HG03135 (cell line): Measurements from ENCODE around the gene MAU2.
A peak's percentile ranks its signal among the peaks of the same experiment; 100 is the strongest.
"Not testable (repeated sequence)": the region's sequence is repeated elsewhere in the genome, so short reads cannot be mapped to it uniquely, and the experiment has no call there.

Experiments
- ATAC-seq: cut with Tn5 transposase; IDR thresholded peaks from one replicate; pipeline ENCODE4 v1.9.1; 2021; ENCODE audit warnings: mild to moderate bottlenecking, moderate library complexity; ENCODE audit not compliant: unreplicated experiment

MAU2 gene

DNA sequence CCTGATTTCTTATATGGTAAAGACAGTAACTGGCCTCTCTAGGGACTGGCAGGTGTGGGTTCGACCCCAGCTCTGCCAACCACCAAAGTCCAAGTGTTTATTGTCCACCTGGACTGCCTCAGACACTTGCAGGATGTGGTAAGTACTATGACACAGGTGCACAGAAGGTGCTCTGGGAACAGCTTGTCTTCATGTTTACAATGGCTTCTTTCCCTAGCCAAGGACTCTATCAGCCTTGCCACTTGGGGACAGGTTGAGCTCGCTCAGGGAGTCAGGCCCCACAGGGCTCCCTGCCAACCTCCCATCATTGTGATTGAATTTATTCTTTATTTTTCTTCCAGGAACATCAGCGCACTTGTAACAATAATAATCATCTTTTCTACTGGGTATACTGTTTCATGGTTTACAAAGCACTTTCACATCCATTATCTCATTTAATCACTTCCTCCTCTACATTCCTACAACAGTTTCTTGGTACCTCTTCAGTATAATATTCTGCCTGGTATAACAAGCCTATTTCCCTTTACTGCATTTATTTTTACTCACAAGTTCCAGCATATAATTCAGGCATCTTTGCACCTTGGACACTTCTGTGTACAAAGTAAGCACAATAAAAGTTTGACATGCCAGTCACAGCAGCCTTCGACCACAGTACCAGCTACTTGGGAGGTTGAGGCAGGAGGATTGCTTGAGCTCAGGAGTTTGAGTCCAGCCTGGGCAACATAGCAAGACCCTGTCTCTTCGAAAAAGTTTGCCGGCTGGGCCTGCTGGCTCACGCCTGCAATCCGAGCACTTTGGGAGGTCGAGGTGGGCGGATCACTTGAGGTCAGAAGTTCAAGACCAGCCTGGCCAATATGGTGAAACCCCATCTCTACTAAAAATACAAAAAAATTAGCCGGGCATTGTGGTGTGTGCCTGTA, 60.6 kb downstream of the MAU2 start:
- no peak for ATAC-seq

DNA sequence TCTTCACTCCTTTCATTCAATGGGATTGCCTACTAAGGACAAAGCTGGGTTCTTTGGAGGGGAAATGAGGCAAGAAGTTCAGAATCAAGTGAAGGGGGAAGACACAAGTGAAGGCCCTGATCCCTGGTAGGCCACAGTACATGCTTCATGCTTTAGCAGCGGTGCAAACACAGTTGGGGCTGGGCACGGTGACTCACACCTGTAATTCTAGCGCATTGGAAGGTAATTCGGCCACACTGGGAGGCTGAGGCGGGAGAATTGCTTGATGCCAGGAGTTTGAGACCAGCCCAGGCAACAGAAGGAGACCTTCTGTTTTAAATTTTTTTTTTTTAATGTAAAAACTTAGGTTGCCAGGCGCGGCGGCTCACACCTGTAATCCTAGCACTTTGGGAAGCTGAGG, 61.5 kb downstream of the MAU2 start:
- no peak for ATAC-seq

DNA sequence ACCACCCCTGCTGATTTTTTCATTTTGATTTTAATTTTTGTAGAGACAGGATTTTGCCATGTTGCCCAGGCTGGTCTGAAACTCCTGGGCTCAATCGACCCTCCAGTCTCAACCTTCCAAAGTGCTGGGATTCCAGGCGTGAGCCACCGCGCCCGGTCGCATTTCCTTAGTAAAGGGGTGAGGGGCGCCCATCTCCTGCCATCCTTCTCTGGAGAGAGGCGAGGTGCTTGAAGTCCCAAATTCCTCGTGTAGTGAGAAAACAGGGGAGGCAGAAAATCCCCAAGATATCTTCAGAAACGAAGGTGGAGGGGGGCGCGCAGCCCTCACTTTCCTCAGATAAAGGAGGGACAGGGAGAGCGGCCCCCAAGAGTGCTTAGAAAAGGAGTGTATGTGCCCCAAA, 63.9 kb downstream of the MAU2 start:
- no peak for ATAC-seq

DNA sequence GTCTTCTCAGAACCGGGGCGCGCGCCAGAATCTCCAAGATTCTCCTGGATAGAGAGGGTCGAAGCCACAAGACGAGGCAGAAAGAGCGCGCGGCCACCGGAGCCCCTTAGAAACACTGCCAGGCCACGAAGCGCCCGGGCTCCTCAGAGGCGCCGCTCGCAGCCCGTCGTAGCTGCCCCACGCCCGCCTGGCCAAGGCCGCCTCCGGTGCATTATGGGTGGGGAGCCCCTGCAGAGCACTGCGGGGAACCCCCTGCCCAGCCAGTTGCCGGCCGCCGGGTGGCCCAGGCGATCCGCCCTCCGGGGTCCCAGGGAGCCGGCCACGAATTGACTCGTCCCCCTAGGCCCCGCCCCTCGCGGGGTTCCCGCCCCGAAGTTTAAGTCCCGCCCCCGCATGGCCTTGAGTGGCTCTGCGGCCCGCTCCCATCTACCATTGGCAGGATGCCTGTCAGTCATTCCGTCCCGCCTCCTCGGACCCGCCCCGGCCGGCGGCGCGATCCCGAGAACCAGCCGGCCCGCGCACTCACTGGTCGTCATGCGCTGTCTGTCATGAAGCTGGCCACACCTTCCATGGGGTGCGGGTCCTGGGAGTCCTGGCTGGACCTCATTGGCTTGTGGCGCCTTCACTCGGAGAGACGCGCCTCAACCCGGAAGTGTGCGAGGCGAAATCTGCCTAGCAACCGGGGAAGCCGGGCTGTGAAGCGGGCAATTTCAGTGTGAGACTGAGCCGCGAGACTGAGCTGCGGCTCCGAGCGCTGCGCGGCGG, 64.7 kb downstream of the MAU2 start:
- peak; percentile 91 for ATAC-seq

DNA sequence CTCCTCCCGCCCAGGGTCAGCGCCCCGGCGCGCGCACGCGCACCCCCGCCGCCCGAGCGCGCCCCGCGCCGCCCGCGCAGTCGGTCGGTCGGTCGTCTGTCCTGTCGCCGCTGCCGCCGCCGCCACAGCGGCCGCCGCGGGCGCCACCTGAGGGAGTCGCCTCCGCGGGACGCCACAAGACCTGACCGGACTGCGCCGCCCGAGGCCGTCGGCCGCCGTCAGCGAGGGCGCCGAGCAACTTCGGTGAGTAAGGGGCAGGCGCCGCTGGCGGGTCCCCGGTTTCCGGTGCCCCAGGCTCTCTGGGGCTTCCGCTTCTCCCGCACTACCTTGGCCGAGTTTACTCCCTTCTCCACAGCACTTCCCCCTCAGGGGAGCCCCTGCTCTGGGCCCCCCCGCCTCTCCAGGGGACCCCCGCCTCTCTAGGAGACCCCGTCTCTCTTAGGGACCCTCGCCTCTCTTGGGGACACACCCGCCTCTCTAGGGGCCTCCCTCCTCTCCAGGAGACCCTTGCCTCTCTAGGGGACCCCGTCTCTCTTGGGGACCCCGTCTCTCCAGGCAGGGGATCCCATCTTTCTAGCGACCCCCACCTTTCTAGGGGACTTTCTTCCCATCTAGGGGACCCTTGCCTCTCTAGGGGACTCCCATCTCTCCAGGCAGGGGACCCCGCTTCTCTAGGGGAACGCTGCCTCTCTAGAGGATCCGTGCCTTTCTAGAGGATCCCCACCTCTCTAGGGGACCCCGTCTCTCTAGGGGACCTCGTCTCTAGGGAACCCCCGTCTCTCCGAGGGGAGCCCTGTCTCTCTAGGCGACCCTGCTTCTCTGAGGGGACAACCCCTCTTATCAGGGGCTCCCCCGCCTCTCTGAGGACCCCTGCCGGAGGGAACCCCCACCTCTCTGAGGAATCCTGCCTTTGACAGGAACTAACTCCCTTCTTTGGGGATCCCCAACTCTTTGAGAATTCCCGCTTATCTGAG, 65.6 kb downstream of the MAU2 start:
- peak; percentile 34 for ATAC-seq

DNA sequence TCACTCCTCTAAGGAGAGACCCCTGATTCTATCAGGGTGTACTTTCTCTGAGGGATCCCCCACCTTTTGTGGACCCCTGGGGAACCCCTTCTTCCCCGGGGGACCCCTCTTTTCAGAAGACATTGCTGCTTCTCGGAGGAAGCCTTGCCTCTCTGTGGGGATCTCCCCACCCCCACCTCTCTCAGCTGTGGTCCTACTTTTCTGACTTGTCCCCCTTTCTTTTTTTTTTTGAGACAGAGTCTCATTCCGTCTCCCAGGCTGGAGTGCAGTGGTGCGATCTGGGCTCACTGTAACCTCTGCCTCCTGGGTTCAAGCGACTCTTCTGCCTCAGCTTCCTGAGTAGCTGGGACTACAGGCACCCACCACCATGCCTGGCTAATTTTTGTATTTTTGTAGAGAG, 66.5 kb downstream of the MAU2 start:
- ATAC-seq = no peak

DNA sequence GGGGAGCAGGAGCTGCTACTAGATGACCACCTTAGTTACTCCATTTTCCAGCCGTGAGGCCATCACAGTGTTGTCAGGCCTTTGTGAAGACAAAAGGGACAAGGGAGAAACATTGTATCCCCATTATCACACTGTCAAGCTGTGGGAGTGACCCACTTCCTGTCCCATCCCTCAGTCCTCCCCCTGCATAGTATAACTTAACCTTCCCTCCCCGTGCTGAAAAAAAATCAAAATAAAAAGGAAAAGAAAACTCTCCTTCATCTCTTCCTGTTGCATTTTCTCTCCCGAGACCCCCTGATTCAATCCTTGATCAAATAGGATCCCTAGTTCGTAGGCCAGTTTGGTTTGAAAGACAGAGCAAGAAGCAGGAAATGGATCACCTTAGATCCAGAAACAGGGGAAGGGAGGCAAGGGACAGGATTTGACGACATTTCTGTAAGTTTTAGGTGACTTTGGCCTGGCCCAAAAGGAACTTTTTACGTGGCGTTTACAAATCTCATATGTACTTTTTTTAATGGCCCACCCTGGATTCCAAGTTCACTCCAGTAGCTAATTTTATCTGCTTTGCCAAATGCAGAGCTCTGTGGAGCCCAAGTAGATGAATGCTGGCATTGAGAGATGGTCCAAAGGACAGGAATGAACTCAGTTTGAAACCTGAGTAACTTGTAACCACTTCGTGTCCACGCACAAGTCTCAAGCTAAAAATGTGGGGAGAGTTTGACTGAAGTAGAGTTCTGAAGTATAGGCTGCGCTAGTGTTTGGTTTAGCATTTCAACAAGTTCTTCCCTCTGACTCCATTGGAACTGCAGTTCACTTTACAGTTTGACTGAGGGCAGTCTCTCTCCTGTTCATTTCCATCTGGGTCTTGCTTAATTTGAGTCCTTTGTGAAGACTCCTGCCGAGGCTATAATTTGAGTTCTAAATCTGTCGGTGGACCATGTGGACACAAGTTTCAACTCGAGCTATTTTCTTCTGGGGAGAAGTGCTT, 68.2 kb downstream of the MAU2 start:
- no peak for ATAC-seq

DNA sequence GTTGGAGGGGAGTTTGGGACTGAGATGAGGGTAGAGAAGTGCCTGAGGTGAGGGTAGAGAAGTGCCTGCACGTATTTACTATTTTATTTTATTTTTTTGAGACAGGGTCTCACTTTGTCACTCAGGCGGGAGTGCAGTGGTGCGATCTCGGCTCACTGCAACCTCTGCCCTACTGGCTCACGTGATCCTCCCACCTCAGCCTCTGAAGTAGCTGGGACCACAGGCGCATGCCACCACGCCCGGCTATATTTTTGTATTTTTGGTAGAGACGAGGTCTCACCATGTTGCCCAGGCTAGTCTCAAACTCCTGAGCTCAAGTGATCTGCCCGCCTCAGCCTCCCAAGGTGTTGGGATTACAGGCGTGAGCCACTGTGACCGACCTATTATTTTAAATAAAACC, 69.1 kb downstream of the MAU2 start:
- not testable (repeated sequence) for ATAC-seq

DNA sequence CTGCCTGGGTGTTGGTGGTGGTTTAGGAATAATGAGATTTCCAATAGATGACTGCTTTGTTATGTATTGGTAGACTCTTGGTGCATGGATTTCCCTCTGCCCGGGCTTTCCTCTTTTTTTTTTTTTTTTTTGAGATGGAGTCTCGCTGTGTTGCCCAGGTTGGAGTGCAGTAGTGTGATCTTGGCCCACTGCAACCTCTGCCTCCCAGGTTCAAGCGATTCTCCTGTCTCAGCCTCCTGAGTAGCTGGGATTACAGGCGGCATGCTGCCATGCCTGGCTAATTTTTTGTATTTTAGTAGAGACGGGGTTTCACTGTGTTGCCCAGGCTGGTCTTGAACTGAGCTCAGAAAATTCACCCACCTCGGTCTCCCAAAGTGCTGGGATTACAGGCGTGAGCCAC, 73.7 kb downstream of the MAU2 start:
- not testable (repeated sequence) for ATAC-seq

DNA sequence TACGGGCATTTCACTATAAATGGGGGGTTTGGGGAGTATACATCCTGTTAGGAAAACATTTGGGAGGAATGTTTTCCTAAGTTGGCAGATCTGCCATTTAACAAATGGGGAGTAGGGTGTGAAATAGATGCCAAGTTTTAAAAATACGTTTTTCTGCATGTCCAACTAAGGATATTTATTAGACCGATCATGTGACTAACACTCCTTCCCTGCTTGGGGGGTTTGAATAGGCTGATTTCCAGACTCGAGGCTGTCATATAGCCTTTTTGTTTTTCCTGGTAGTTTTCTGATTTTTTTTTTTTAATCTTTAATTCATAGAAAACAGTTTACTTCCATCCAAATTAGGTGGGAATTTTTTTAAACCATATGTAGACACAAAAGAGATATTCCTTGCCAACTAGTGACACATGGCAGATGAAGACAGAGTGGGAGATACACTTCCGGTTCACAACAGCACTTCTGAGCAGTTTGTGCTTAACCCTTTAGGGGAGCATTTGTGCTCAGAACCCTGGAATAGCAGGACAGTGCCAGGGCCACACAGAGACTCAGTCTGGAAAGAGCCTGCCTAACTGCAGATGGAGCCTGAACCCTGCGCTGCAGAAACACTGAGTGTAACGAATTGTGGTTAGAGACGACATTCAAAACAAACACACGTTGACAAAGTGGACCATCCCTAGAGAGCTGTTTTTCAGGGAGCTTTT, 79.3 kb downstream of the MAU2 start:
- no peak for ATAC-seq

DNA sequence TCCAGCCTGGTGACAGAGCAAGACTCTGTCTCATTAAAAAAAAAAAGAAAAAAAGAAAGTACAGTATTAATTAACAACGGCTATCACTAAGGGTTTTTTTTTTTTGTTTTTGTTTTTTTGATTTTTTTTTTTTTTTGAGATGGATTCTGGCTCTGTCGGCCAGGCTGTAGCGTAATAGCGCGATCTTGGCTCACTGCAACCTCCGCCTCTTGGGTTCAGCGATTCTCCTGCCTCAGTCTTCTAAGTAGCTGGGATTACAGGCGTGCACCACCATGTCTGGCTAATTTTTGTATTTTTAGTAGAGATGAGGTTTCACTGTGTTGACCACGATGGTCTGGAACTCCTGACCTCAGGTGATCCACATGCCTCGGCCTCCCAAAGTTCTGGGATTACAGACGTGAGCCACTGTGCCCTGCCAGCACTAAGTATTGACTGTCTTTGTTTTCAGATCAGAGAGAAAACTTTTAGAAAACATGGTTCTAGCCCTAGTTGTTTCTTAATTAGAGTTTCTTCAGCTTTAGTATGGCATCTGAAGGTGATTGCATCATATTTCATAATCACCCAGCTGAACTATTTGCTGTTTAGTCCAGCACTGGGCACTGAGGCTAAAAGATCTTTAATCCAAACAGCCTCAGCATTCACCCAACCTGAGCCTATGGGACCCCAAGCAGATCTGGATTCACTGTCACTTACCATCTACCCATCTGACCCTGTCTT, 82.2 kb downstream of the MAU2 start:
- no peak for ATAC-seq

DNA sequence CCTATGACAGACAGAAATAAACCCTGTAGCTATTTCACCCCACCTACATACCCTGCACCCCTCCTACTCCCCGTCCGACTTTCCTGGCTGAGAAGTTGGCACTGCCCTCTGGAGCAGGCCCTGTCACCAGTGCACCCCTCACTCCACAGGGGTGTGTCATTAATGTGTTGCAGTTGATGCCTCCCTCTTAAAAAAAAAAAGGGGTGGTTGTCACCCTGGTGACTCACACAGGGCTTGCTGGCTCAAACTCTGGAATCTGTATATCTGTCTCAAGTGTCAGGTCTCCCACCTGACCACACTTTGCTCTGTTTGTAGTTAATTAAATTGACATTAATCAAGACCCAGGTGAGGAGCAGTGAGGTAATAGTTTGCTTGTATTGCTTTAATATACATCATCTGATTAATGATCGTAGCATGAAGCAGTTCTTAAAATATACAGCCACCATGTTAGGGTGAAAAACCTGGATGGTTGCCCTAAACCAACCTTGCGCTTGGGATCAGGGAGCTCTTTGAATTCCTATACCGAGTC, 82.8 kb downstream of the MAU2 start:
- ATAC-seq = no peak

DNA sequence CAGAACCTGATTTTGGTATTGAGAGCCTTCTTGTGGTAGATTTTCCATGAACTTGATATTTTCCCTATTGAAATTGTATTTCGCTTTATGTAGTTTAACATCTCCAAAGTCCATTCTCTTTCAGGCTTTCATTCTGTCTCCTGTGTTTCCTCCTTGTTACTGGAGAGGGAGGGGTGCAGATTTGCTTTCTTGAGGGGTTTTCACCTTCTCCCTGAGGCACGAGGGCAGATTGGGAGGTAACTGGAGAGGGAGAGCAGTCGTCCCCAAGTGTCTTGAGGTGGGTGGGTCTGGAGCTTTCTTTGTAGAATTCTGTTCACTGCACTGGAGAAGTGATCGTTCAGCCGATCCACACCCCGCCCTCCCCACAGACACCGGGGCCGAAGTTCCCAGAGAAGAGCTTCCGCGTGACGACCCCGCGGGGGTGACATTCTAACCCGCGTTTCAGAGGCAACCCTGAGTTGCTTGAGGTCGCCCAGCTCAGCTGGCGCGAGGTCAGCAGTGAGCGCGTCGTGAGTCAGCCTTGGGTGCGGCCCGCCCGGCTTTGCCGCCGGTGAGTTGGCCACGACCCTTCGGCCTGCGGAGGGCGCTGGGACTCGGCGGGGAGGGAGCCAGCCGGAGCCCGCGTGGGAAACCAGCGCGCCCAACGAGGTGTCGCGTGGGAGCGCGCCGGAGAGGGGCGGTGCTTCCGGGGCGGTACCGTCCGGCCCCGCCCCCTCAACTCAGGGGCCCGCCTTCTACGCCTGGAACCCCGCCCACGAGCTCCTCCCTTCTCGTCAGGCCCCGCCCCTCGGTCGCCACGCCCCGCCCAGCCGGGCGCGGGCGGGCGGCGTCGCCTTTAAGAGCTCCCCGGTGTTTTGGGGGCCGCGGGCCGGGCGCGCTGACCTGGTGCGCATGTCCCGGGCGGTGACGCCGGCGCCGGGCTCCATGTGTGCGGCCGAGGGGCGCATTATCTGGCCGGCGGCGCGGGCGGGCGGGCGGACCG, 84.5 kb downstream of the MAU2 start, which contains the start of gene GATAD2A:
Gene GATAD2A, plus strand, starts transcription at position 797 of the 982 bp plus-strand sequence. CDS start 59,671 bp downstream, outside the sequence.
- ATAC-seq = peak; percentile 71

DNA sequence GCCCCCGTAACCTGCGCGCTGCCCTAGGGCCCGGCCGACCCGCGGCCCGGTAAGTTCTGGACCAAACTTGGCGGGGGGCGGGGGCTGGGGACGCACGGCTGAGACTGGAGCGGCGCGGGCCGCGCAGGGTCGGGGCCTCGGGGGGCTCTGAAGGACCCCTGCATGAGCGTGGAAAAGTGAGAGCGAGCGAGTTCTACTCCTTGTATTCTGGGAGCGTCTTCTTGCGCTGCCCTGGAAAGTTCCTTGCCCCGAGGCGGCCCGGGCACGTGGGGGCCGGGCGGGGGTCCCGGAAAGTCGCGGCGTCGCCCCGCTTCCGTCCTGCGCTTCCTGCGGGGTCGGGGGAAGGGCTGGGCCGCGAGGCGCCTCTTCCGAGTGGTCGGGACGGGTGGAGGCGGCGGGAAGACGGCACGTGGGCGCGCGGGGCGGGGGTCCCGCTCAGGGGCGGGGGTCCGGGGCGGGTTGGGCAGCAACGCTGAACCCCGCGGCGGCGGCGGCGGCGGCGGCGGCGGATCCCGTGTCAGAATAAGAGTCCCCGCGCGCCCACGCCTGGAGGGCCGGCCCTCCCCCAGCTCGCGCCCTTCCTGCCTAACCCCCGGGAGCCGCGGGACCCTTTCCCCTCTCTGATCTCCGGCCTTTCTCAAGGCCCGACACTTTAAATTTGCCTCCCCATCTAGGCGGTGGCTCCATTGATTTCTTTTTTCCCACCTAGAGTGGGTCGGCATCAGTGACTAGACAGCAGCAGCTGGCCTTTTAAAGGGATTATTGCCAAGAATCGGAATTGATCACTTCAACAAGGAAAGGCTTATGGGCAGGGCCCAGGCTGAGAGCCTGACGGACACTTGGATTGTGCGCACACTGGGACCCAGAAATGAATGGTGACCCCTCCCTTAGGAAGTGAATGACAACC, 85.6 kb downstream of the MAU2 start:
- peak; percentile 23 for ATAC-seq

DNA sequence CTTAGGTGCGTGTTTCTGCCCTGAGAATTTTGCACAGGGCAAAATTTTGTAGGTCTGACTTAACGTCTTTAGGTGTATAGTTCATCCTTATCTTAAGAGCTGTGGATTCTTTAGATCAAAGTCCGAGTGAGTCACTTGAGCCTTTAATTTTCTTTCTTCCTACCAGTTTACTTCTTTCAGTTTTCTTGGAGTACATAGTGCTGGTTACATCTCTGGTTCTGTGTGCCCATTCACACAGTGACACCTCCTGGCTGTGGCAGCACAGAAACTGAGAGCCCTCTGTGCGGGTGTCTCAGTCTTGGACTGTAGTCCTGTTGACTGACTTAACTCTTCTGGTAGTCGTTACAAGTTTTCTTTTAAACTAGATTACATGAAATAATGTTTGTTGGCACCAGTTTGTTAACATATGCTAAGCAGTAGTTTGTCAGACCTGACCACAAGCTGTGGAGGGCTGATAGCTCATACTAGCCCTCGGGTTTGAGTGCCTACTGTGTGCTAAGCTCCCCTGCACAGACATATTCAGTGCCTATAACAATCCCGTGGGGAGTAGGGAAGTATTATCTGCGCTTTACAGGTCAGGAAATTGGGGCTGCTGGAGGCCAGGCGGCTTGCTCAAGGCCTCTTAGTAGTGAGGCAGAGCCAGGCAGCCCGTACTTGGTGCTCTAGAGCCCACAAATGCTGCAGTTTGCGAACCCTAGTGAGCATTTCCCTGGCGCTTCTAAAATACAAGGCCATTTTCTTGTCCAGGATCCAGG, 86.4 kb downstream of the MAU2 start:
- no peak for ATAC-seq
